ELF-1 (cell line): ENCODE measurements around the gene PLAAT2.
A peak's percentile ranks its signal among the peaks of the same experiment; 100 is the strongest.
"Not testable (repeated sequence)": the region's sequence is repeated elsewhere in the genome, so short reads cannot be mapped to it uniquely, and the experiment has no call there.

Source experiments
- DNase-seq: peaks from one replicate; pipeline ENCODE4 v3.0.0-alpha.2; 2016; ENCODE audit warnings: low read depth, low spot score

PLAAT2 gene

DNA sequence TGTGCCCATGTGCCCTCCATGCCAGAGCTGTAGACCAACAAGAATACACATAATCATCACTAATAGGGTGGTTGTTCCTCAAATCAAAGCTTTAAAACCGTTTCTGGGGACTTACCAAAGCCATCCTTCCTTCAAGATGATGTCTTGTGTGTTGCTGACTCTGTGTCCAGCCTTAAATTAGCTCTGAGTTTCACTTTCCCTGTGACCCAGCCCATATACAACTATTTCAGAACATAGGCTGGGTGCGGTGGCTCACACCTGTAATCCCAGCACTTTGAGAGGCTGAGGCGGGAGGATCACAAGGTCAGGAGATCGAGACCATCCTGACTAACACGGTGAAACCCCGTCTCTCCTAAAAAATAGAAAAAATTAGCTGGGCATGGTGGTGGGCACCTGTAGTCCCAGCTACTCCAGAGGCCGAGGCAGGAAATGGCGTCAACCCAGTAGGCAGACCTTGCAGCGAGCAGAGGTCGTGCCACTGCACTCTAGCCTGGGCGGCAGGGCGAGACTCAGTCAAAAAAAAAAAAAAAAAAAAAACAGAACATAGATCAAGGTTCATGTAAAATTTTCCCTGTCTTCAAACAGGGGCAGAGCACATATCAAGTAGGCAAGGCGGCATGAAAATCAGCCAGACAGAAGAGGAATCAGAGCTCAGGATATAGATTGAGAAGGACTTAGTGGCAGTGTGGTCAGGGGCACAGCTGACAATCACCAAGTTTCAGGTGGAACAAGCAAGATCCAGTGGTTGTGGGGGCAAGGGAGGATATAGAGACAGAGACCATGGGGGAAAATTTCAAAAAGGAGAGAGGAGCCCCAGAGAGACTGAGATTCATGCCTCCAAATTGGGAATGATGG is at the start of gene PLAAT2:
TSS of gene PLAAT2 (minus strand) at position 179 of the 855 bp plus-strand sequence. CDS start at position 124, 55 bp downstream.
- DNase-seq, result no peak

DNA sequence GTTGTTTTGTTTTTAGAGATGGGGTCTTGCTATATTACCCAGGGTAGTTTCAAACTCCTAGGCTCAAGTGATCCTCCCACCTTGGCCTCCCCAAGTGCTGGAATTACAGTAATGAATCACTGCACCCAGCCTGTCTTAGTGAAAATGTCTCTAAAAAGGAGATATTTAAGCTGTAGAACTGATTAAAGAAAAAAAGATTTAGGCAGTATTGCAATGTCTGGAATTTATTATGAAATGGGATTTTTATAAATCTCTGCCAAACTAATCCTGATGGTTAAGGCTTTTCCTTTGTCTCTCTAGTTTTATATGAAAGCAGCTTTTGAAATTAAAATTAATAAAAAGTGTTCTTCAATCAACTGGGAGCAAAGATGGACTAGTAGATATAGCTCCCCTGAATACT is 49.0 kb upstream of the PLAAT2 start:
- no peak for DNase-seq

- no peak for DNase-seq
Measured at GRCh38 chr11:63611395-63611747, 48.2 kb upstream of the PLAAT2 start.

- DNase-seq, result peak; percentile 75
Measured at GRCh38 chr11:63610604-63611394, 47.6 kb upstream of the PLAAT2 start.

- DNase-seq, result peak; percentile 19
Measured at GRCh38 chr11:63609971-63610580, 46.9 kb upstream of the PLAAT2 start.

DNA sequence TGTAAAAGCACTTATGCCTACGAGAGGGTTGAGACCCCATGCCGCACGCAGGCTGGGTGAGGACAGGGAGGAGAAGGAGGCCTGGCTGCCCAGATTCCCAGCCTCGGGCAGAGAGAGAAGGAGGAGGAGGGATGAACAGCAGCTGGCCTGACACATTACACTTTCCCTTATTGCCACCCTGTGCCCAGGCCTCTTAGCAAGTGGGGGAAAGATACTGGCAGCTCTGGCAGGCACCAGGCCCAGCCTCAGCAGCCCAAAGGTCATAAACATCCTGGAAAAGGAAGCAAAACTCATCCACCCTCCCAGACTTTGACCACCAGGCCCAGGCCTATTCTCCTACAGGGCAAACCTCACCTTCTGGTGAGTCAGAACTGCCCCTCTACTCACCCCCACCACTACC is 46.4 kb upstream of the PLAAT2 start:
- no peak for DNase-seq

GRCh38 chr11:63608353-63609345 is 45.5 kb upstream of the PLAAT2 start:
- DNase-seq, result no peak

GRCh38 chr11:63603180-63603518 is 40.0 kb upstream of the PLAAT2 start:
- no peak for DNase-seq

- DNase-seq, result not testable (repeated sequence)
Measured at GRCh38 chr11:63602290-63603179, 39.4 kb upstream of the PLAAT2 start.

- no peak for DNase-seq
Measured at GRCh38 chr11:63599211-63600122, 36.3 kb upstream of the PLAAT2 start.

- DNase-seq, result no peak
Measured at GRCh38 chr11:63598556-63598955, 35.4 kb upstream of the PLAAT2 start.

GRCh38 chr11:63595296-63595695 is 32.1 kb upstream of the PLAAT2 start:
- DNase-seq, result no peak

GRCh38 chr11:63592975-63593395 is 29.8 kb upstream of the PLAAT2 start:
- peak; percentile 77 for DNase-seq

DNA sequence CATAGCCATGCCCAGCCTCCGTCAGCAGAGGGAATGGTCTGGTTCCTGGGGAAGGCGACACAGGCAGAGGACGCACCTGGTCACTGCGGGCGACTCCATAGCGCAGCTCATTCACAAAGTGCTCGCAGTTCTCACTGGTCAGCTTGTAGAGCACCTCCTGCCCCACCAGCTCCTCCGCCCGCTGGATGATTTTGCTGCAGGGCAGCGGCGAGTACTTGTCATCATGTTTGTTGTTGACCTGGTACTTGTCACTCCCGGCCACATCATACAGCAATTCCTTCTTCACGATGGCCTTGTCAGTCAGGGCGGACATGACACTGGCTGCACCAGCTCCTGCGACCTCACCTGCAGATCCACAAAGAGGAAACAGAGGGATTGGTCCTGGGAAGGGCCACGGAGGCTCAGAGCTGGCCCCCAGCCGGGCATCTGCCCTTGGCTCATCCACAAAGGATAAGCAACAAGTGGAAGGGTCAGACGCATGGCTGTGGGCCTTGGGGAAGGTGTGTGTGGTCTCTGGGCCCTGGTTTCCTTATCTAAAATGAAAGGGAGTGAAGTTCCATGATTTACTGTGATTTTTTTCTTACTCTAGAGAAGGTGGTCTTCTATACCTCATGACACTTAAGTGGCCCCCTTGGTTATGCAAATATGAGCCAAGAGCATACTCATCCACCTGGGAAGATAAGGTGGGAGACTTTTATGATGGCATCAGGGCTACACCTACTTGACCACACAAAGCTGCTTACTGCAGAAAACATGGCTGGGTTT is 27.0 kb upstream of the PLAAT2 start:
- DNase-seq, result no peak

- DNase-seq, result no peak
Measured at GRCh38 chr11:63589000-63589399, 25.8 kb upstream of the PLAAT2 start.

DNA sequence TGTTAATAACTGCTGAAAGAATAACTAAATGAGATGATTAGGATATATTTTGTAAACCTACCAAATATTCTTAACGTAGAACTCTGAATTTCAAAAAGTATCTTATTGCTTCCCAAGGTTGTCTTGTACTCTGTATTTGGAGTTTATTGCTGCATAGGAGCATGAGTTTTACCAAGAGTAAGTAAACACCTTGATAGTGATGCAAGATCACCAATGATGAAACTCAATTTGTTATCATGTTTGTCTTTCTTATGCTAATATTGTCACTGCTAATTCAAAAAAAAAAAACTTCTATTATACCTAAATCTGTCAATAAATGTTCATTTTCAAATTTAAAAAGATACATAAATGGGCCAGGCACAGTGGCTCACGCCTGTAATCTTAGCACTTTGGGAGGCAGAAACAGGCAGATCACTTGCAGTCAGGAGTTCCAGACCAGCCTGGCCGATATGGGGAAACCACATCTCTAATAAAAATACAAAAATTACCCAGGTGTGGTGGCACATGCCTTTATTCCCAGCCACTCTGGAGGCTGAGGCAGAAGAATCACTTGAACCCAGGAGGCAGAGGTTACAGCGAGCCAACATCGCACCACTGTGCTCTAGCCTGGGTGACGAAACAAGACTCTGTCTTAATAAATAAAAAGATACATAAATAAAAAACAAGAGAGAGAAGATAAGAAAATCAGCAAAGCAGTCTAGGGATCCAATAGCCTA is 23.4 kb upstream of the PLAAT2 start:
- no peak for DNase-seq

DNA sequence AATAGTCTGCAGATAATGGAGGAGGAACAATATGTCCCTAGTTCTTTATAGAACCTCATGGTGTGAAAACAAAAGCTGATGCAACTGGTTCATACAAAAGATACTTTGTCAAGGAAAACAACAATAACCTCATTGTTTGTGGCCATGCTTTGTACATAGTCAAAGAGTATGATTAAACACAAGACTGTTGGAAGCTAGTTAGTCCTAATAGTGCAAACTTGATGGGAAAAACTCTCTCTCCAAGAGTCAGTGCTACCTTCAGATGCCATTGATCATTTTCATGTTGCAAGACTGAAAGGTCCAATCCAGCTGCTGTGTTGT is 20.1 kb upstream of the PLAAT2 start:
- DNase-seq, result no peak

GRCh38 chr11:63581224-63581623 is 18.0 kb upstream of the PLAAT2 start:
- peak; percentile 73 for DNase-seq
